ENCODE measurements around the gene ITPRID1.

DNA sequence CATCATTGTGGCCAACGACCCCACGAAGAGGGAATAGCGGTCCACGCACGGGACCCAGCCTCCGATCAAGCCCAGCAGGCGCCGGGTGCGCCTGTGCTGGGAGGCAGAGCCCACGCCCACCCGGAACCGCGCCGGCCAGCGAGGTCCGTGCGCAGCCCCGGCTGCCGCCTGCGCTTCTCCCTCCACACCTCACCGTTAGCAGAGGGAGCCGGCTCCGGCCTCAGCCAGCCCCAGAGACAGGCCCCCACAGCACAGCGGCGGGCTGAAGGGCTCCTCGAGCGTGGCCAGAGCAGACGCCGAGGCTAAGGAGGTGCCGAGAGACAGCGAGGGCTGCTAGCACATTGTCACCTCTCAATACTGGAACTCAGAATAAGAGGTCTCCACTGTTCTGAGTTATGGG, 3.6 kb downstream of the ITPRID1 start:
- TF ChIP-seq POLR2A (IDR thresholded peaks at IDR 0.05) (no peak), EP300 (IDR thresholded peaks at IDR 0.05) (no peak)
- TF ChIP-seq, protein P1, sequence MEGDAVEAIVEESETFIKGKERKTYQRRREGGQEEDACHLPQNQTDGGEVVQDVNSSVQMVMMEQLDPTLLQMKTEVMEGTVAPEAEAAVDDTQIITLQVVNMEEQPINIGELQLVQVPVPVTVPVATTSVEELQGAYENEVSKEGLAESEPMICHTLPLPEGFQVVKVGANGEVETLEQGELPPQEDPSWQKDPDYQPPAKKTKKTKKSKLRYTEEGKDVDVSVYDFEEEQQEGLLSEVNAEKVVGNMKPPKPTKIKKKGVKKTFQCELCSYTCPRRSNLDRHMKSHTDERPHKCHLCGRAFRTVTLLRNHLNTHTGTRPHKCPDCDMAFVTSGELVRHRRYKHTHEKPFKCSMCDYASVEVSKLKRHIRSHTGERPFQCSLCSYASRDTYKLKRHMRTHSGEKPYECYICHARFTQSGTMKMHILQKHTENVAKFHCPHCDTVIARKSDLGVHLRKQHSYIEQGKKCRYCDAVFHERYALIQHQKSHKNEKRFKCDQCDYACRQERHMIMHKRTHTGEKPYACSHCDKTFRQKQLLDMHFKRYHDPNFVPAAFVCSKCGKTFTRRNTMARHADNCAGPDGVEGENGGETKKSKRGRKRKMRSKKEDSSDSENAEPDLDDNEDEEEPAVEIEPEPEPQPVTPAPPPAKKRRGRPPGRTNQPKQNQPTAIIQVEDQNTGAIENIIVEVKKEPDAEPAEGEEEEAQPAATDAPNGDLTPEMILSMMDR (IDR thresholded peaks at IDR 0.05) = no peak

All from upper lobe of left lung (tissue), 4 donors.